GM19372 (cell line): ENCODE measurements around the gene DPH2.

ENCODE experiments used
- ATAC-seq: cut with Tn5 transposase; IDR thresholded peaks from one replicate; pipeline ENCODE4 v1.9.1; 2021; ENCODE audit warnings: mild to moderate bottlenecking, low read depth, moderate library complexity; ENCODE audit not compliant: unreplicated experiment

DPH2 gene

DNA sequence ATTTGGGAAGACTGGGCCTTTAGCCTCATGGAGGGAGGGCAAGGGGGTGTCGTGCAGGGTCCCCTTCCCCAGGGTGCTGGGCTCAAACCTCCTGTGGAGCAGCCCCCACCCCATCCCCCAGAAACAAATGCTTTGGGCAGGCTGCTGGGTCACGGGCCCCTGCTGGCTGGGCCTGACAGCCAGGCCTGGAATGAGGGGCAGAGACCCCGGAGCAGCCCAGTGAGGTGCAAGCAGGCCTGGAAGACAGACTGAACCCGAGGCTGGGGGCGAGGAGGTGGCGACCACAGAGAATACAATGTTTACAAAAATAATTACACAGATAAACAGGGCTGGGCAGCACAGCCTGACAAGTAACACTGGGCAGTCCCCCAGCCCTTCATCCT lies 26.9 kb downstream of the DPH2 start:
- no peak for ATAC-seq

DNA sequence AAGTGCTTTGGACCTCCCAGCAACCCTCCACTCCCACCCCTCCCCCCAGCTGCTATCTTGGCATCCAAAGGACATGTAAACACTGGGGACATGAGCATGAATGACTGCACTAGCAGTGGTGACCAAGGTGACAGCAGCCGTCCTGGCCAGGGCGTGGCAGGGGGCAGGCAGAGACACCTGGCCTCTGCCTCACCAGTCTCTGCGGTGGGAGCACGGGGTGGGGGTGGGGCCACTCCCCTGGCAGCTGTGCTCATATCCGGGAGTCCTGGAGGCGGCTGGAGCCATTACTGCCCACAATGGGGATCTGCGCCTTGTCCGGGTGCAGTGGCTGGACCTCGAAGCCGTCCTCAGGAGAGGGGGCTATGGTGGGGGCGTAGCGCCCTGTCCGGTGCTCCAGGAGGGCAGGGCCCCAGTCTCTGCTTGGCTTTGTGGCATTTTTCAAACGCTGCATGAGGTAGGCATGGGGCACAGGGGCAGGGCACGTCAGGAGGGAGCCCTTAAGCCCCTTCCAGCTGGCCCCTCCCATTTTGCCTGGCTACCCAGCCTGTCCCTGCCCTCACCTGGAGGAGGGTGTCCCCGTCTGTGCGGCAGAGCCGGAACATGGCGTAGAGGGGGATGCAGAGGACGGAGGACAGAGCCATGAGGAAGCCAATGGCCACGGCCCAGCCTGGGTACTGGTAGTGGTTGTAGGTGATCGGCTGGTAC lies 27.6 kb downstream of the DPH2 start:
- no peak for ATAC-seq

DNA sequence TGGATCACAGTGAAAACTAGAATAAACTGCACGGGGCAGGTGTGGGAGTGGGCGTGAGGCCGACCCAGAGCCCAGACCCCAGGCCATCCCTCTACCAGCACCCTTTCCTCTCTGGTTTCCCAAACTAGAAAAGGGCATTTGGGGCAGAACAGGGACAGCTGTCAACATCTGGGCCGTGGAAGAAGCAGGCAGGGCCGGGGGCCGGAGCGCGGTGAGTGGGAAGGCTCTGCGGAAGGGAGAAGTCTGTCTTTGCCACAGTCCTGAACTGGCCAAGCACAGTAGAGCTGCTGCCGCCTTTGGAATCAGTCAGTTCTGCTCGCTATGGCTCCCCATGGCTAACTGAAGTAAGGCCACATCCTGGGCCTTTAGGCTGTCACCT lies 28.2 kb downstream of the DPH2 start:
- ATAC-seq: no peak

DNA sequence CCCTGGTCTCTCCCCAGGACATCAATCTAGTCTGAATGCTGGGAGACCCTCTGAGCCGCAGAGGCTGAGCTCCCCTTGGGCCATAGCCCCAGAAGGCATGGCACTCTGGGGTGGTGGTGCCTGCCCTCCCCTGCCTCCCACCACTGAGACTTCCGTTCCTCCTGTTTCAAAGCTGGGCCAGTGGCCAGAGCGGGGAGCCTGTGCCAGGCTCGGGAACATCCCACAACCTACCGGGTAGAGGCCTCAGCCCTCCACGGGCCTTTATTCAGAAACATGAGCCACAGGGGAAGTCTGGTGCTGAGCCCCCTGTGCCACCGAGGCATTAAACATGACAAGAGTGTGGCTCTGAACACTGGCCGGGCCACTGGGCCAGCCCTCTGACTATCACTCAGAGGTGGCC lies 29.6 kb downstream of the DPH2 start:
- no peak for ATAC-seq

DNA sequence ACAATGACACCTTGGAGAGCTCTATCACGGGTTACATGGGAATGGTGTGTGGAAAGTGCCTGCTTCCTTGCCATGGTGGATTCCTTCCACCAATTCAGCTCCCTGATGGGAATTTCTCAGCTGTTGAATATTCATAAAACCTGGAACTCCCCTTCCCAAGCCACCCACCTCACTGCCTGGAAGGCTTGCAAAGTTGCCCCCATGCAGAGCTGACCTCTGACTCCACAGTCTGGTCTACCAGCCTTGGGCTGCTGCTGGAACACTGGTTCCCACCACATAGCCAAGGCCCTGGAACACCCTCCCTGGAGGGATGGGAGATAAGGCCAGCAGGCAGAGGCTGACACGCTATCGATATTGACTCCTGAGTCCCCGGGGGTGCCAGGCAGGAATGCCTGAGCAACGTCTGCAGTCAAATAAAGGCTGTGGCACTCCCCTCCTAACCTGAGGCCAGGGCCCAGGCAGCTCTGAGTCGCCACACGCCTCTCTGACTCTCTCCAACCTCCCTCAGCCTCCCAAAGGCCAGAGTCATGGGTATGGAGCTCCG lies 30.4 kb downstream of the DPH2 start:
- no peak for ATAC-seq

DNA sequence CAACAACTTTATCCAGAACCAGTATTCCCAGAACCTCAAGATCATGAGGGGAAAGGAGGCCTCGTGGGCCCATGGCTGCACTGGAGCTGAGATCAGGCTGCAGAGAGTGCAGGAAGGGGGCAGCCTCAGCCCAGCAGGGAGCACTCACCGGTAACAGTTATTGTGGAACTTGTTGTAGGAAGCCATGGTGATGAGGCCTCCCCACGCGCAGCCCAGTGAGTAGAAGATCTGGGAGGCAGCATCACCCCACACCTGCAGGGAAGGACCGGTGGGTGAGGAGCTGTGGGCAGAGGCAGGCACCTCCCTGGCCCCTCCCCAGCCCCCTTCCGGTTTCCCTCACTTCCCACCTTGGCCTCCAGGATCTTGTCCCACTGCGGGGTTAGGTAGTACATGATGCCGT lies 32.4 kb downstream of the DPH2 start:
- ATAC-seq: no peak

DNA sequence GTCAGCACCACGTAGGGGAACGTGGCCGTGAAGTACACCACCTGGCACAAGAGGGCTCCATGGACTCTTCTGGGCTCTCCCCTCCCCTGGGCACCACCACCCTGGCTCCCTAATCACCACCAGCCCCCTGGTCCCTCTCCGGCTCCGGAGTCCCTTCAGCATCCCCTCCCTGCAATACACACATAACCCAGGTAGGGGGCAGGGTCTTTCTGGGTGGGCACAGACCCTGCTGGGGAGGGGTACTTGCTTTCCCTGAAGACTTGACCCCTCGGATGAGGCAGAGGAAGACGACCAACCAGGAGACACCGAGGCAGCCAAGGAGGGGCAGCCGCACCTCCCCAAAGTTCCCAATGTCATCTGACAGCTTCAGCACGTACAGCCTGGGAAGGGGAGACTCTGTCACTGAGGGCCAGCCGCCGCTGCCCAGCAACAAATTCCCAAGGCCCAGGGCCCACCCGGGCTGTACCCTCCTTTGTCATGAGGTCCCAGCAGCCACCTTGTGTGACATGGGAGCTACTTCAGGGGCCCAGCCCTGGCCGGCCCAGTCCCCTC lies 32.9 kb downstream of the DPH2 start:
- ATAC-seq: no peak

DNA sequence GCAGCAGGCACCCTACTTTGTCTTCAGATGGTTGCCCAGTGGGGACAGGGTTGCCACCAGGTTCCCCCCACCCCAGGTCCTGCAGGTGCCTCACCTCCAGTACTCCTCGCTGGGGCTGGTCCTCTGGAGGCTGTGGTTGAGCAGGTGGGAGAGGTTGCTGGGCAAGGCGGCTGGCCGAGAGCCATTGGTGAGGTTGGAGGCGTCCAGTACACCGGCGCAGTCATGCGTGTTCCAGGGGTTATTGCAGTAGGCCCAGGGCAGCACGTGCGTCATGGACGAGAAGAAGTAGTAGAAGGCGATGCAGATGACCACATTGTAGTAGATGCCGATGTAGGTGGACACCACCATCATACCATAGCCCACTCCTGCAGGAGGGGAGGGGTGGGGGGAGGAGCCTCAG lies 38.4 kb downstream of the DPH2 start:
- ATAC-seq: no peak

DNA sequence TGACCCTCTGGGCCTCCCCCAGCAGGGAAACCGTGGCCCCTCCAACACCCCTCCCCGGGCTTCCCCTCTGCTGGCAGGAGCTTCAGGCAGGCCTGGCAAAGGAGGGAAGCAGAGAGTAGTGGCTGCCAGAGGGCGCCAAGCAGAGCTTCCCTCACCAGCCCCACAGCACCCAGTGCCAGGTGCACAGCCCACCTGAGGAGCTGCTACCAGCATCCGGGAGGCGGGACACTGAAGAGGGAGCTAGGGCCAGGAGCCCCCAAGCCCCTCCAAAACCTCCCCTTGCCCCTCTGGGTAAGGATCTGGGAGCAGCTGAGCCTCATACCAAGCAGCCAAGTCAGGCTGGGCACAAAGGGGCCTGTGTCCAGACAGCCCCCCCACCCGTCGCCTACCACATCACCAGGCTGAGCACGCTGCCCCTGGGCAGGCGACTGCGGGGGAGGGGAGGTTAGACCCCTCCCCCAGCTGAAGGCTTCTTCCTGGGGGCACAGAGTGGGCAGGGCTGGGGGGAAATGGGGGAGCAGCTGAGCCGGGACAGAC lies 41.2 kb downstream of the DPH2 start:
- ATAC-seq: no peak

DNA sequence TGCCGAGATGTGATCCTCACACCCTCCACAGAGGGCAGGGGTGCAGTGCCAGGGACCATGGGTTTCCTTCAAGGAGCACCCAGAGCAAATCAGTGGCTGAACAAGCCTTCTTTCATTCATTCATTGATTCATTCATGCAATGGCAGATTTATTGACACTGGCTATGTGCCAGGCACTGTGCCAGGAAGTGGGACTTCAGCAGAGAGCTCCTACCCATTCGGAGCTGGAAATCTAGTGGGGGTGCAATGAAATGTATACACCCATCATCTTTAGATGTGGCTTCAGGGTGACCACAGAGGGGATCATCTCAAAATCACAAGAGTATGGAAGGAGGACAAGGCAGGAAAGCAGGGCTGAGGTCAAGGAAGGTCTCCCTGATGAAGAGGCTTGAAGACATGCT lies 42.6 kb downstream of the DPH2 start:
- ATAC-seq: no peak

DNA sequence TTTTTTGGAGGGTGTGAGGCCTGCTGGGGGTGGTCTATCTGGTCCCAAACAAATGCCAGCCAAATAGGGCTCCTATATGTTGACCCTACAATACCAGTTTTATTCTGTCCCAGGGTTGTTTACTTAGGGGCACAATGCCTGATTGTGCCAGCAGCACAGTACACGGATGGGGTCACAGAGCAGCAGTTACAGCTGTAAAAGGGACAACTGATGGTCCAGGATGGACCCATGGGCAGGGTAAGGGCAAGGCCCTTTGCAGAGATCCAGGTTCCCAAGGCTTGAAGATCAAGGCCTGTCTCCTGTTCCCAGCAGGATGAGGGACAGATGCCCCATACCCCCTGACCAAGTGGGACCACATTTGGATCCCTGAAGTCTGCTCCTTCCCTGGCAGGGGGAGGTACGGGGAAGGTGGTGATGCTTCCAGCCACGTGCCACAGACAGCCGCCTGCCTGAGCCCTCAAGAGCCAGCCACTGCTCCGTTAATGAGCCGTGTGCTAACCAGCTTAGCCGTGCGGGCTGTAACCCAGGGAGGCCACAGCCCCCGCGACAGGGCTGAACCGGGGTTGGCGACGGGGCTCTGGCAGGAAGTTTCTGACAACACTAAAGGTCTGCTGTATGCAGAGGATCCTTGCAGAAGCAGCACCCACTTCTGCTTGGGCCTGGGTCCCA lies 43.3 kb downstream of the DPH2 start:
- no peak for ATAC-seq

DNA sequence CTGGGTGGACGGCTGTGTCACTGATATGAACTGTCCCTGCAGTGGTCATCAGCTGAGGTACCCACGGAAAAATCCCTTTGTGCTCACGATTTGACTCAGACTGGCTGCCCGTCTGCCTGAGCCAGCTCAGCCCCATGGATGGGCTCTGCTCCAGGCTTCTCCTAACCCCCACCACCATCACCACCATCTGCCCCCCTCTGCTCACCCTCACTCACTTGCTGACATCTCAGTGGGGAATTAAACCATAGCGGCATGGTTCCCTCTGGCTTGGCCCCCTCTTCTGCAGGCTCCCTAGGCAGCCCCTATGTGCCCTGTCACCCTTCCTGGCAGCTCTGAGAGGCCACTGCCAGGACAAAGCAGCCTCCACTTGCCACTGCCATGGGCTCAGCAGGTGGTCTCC lies 44.1 kb downstream of the DPH2 start:
- ATAC-seq: no peak

DNA sequence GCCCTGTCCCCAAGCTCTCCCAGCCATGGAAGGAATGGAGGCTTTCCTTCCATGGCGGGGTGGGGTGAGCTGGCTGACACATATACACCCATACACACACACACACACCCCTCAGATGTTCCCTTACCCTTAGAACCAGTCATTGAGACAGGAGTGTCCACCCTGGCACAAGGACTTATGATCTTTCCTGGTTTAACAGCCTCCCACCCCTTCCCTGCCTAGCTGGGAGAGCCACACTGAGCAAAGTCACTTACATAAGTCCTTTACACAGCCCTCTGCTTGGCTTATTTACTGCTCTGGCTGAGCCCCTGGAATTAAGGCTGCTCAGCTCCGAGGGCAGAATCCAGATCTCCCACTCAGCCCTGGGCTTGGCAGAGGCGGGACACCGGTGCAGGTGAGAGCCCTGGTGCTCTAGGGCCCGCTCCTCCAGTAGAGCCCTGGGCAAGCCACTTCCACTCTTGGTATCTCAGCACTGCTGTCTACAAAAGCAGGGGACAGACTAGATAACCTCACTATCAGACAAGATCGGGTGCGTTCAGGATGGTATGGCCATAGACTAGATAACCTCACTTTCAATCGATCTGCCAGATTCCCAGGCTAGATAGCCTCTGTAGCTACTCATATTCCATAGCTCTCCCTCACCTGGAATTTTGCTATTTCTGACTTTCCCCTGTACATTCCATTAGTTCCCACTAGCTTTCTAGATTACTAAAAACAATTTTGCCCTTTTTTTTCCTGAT lies 44.7 kb downstream of the DPH2 start:
- no peak for ATAC-seq

DNA sequence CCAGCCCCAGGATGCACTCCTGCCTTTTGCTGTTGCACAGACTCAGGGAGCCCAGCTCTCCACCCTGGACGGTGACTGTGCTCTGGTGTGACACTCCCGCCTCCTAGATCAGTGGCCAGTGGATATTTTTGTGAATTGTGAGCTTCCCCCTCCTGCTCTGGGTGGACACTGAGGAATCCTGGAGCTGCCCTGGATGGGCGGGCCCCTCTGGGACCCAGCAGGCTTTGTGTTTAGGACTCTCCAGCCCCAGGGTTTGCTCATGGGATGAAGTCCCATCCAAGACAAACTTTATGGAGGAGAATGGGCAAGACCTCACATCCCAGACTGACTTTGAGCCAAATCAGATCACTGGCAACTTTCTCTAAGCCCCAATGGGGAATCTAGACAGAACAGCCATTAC lies 45.4 kb downstream of the DPH2 start:
- no peak for ATAC-seq

DNA sequence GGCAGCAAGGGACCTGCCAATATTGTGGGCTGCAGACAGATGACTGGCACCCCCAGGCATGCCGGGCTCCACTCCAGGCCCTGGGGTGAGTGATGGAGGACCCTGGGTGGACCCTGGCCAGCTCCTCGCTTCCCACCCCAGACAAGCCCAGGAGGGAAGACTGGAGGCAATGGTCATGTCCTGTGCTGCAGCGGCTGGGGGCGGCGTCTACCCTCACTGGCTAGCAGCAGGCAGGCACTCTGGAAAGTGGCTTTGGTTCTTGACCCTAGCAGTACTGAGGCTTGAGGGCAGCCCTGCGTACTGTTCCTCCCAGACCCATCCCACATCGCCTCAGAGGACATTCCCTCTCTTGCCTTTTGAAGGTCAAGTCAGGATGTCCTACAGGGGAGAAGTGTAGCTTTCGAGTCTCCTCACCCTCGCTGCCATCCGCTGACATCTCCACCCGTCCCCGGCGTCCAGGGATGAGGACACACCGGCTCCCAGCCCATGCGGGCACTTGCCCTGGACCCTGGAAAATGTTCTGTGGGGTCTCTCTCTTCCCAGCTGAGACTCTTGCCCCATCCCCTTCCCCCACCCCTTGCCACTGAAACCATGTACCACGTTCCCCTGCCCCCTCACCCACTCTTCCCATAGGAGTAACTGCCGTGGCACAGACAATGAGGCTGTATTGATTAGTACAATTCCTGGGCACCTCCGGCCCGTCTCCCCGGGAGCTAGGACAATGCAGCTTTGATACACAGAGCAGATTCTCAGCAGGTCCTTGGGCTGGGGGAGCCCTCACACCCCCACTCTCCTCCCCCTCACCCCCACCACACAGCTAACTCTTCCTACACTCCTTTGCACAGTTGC lies 46.5 kb downstream of the DPH2 start:
- no peak for ATAC-seq

DNA sequence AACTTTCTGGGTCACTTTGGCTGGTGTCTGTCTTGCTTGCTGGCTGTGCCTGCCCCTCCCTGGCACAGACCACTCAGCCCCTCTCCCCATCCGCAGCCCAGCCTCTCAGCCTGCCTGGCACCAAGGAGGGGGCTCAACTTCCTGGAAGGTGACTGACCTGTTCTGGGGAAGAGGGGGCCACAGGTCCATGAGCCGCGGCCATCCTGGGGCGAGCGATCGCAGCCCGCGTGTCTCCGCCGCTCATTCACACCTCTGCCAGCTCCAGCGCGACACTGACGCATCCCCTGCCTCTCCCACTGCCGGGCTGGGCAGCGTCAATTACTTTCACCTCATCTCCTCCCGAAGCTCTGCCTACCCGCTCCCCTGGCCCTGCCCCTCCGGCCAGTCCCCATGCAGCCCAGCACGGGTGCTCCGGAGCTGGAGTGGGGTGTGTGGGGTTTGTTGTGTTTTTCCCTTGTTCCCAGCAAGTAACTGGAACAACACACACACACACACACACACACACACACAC lies 47.1 kb downstream of the DPH2 start:
- no peak for ATAC-seq

DNA sequence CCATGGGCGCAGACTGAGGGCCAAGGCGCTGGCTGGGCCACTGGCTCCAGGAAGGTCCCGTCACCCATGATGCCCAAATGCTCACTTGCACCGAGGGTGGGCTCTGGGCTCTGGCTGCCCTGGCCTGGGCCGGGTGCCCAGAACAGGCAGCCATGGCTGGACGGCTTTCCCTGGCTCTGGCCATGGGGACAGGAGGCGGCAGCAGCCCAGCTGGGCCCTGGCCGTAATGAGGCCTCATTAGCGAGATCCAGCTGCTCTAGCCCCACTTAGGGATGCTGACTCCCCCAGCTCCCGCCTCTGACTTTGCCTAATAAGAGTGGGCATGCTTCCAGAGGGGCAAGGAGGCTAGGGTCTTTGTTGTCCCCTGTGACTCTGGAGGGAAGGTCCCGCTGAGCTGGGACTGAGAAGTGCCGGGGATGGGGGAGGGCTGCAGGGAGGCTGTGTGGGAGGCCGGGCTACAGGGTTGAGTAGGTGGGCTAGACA lies 49.7 kb downstream of the DPH2 start:
- no peak for ATAC-seq

DNA sequence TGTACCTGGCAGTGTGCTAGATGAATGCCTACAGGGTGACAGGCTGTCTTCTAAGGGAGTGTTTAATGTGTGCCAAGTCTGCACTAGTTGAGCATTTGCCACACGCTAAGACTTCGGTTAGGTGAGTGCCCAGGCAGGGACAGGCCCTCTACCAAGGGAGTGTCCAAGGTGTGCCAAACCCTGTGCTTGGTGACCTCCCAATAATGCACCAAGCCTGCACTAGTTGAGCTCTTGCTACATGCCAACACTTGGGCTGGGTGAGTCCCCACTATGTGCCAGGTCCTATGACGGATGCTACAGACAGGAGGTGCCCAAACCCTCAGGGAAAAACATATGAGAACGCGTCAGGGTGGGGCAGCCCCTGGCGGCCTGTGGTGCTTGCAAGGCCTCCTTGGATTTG lies 50.7 kb downstream of the DPH2 start:
- no peak for ATAC-seq

DNA sequence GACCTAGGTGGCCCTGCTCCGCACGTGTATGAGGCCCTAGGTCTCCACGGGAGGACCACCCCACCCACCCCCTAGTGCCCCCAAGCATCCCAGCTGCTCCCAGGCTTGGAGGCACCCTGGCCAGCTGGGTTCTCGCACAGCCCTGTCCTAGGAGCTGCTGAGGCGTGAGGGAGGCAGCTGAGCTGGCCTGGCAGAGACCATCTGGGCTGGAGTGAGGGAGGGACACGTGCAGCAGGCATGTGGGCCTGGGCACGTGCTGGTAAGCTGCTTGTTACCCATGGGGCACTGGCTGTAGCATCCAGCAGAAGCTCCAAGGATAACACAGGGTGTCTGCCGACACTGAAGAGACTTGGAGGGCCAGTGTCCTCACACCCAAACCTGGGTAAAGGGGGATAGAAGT lies 51.3 kb downstream of the DPH2 start:
- no peak for ATAC-seq
